Left forelimb (tissue), 1 donor: Measurements from ENCODE around the gene FAF2.
"Not testable (repeated sequence)": the region's sequence is repeated elsewhere in the genome, so short reads cannot be mapped to it uniquely, and the experiment has no call there.

Experiments
- DNase-seq: peaks from one replicate; pipeline ENCODE4 v3.0.0-alpha.2; 2018; ENCODE audit warnings: low spot score

The FAF2 gene

DNA sequence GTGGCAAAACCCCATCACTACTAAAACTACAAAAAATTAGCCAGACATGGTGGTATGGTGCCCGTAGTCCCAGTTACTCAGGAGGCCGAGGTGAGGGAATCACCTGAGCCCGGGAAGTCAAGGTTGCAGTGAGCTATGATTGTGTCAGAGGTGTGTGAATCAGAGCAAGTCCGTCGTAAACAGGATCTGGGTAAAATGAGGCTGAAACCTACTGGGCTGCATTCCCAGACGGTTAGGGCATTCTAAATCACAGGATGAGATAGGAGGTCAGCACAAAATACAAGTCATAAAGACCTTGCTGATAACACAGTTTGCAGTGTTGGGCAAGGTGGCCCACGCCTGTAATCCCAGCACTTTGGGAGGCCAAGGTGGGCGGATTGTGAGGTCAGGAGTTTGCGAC is 29.9 kb upstream of the FAF2 start:
- no peak for DNase-seq

- no peak for DNase-seq
Measured at GRCh38 chr5:176420086-176420485, 28.1 kb upstream of the FAF2 start.

- no peak for DNase-seq
Measured at GRCh38 chr5:176420972-176421544, 27.1 kb upstream of the FAF2 start.

DNA sequence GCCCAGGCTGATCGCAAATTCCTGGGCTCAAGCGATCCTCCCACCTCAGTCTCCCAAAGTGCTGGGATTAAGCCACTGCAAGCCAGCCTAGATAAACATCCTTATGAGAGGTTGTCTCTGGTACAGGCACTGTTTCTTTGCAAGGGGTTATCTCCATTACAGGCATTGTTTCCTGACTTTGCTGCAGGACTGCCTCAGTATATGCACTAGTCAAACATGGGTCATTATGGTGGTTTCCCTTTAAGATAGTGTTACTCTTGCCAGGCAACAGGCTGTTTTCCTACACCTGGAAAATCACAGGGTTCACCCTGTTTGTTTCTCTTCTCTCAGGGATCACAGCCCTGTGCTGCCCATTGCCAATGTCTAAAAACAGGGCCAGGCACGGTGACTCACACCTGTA is 24.0 kb upstream of the FAF2 start:
- no peak for DNase-seq

GRCh38 chr5:176425138-176425537 is 23.0 kb upstream of the FAF2 start:
- no peak for DNase-seq

GRCh38 chr5:176425791-176426190 is 22.4 kb upstream of the FAF2 start:
- no peak for DNase-seq

DNA sequence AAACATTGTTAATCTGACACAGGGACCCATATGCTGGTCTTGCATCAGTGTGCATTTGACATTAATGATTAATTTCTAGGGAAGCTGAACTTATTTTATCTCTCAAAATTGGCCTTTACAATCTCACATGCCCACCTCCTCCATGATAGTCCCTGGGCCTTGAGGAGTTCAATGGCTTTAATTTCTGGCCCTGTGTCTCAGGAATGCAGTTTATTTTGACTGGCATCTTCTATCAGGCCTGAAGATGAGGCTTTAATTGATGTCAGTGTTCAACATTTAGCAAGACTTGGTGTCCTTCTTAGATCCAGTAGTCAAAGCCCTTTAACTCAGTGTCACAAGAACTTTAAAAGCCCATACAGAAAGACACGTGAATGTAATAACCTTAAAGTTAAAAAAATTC is 21.3 kb upstream of the FAF2 start:
- DNase-seq, result no peak

DNA sequence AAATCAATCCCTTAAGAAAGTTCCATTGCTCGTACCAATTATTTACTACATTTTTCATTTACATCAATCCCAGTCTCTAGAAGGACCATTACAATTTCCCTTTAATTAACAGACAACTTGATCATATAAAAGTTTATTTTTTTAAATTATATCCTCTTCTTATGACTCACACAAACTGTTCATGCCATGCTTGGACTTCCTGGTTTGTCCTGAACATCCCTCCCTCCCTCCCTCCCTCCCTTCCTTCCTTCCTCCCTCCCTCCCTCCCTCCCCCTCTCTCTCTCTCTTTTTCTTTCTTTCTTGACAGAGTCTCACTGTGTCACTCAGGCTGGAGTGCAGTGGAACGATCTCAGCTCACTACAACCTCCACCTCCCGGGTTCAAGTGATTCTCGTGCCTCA is 20.2 kb upstream of the FAF2 start:
- no peak for DNase-seq

GRCh38 chr5:176429972-176430371 is 18.2 kb upstream of the FAF2 start:
- DNase-seq, result no peak

- DNase-seq, result no peak
Measured at GRCh38 chr5:176432707-176433106, 15.5 kb upstream of the FAF2 start.

DNA sequence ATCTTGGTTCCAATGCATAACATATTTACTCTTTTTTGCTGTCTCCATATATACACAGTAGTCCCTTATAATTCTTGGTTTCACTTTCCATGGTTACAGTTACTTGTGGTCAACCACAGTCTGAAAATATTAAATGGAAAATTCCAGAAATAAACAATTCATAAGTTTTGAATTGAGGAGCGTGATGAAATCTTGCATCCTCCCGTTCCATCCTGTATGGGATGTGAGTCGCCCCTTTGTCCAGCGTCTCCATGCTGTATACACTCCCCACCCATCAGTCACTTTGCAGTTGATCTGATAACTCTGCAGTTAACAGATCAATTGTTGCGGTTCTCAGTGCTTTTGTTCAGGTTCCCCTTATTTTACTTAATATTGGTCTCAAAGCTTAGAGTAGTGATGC is 11.5 kb upstream of the FAF2 start:
- DNase-seq, result no peak

DNA sequence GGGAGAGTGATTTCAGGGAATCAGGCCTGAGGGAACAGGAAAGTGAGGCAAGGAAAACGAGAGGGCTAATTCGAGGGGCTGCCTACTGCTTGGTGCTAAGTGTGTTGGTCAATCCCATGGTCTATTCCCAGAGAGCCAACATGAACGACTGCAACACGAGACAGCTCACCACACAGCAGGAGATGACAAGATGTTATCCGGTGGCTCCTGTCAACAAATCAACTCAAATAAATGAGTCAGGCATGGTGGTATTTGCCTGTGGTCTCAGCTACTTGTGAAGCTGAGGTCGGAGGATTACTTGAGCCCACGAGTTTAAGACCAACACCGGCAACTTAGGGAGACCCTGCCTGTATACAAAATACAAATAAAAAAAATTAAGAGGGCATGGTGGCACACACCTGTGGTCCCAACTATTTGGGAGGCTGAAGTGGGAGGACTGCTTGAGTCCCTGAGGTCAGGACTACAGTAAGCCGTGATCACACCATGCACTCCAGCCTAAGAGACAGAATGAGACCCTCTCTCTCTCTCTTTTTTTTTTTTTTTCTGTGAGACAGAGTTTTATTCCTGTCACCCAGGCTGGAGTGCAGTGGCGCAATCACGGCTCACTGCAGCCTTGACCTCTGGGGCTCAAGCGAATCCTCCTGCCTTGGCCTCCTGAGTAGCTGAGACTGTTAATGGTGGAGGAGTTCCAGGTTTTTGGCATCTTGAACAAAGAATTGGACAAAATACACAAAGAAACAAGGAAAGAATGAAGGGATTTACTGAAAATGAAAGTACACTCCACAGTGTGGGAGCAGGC is 9.0 kb upstream of the FAF2 start:
- no peak for DNase-seq

GRCh38 chr5:176440927-176441706 is 7.1 kb upstream of the FAF2 start:
- DNase-seq, result no peak

GRCh38 chr5:176441921-176442323 is 6.3 kb upstream of the FAF2 start:
- no peak for DNase-seq

GRCh38 chr5:176442911-176443310 is 5.3 kb upstream of the FAF2 start:
- not testable (repeated sequence) for DNase-seq

- no peak for DNase-seq
Measured at GRCh38 chr5:176444742-176445141, 3.4 kb upstream of the FAF2 start.

DNA sequence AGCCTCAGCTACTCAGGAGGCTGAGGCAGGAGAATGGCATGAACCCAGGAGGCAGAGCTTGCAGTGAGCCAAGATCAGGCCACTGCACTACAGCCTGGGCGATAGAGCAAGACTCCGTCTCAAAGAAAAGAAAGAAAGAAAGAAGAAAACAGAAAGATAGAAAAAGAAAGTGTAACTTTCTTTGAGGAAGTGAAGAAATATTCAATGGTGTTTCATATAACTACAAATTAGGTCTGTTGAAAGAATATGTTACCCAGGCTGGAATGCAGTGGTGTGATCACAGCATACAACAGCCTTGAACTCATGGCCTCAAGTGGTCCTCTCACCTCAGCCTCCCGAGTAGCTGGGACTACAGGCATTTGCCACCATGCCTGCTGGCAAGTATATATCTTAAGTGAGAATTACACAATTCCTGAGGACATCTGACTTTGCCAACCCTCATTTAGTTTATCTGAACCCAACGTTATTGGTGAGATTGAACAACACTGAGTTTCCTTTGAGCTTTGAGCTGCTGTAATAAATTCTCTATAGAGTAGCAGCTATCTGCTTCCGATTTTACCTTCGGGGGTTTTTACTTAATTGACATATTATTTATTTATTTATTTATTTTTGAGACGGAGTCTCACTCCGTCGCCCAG is 2.0 kb upstream of the FAF2 start:
- no peak for DNase-seq

DNA sequence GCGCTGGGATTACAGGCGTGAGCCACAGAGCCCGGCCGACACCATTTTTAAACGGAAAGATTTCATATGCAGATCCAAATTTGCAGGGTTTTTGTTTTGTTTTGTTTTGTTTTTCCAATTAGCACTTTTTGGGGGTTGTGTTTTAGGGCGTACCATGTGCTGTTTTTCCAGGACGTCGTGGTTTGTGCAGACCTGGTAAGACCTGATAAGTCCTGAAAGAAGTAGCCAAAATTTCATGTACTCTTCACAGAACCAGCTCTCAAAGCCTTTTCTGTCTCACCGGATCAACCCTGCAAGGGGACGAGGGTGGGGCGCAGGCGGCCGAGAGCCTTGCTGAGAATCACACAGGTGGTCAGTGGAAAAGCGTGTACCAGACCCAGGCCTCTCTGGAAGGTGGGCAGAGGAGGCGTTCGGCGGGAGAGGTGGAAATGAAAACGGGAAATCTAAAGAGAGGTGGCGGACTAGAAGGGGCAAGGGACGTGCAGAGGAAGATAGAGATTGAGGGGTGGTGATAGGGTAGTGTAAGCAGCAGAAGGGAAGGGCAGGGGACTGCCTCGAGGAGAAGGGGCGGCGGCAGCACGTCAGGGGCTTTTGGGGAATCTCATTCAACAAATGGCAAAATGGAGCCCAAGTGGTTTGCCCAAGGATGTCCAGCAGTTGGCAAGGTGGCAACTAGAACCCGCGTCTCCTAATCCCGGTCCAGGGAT is 1.1 kb upstream of the FAF2 start:
- peak; percentile 66 for DNase-seq

DNA sequence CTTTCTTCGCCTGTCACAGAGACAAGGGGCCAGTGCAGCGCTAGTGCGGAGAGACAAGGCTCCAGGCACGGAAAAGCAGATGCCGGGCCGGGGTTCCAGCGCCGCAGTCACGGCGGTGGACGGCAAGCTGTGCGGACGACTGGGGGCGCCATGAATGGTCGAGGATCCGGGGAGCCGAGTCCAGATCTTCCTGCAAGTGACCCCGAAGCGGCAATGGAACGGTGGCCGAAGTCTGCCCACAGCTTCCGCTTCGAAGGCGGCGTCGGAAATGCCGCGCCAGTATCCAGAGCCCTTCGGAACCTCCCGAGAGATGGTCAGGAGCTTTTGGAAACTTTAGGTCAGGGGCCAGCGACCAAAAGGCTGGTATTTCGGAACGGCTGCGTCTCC is 601 bp upstream of the FAF2 start:
- DNase-seq, result no peak

GRCh38 chr5:176450077-176450476 is 1.9 kb downstream of the FAF2 start:
- no peak for DNase-seq

DNA sequence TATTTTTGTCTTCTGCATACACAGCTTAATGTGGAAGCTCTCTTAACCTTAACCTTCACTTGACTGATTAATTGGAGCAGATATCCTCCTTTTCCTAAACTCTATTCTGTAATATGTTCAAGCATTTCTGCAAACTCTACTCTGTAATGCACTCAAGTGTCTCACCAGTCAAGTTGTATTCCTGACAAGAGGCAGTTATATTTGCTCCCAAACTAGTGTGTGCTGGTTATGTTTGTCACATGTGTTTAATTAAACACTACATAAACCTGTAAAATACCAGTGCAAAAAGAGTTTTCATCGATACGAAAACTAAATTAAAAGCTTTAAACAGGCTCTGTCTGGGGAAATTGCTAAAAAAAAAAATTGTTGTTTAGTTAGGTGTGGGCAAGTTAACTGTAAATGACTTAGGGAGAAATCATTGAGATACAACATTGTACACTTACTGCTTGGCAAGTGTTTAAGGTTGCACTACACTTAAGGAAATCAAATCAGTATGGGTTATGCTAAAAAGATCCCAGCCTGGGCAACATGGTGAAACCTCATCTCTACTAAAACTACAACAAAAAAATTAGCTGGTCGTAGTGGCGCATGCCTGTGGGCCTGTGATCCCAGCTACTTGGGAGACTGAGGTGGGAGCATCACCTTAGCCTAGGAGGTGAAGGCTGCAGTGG is 6.7 kb downstream of the FAF2 start:
- DNase-seq, result no peak
